ENCODE data around the gene LIPE. TPM values are rescaled to one million over a fixed set of nuclear protein-coding genes. Genes with fewer than 3 reads are reported as not detected.
A peak's percentile ranks its signal among the peaks of the same experiment; 100 is the strongest.

LIPE gene
- total and polyA plus RNA-seq, 3 experiments from 2014 or later = 5.0 to 22.7 (median 22.2) TPM

GRCh38 chr19:42352301-42353259, 74.6 kb downstream of the LIPE start:
- no peak for DNase-seq
- POLR2A ChIA-PET = no interaction called here
- Mint-ChIP-seq H3K4me1 (peaks cover 0 to 3% (median 0%) of the 10 kb centered on the region in 3 donors), H3K4me3 (no peak overlapping the region), H3K27me3 (no peaks in the 10 kb centered on the region), H3K27ac (peak overlapping the region in 1 of 8 donors; percentile 78), H3K9me3 (no peaks in the 10 kb centered on the region), H3K36me3 (peaks cover 0 to 29% (median 7%) of the 10 kb centered on the region in 3 donors)
- Histone ChIP-seq H3K9me3 (ENCODE audit: low read length) (no peaks in the 10 kb centered on the region), H3K4me3 (ENCODE audit: low read length) (no peak overlapping the region), H3K27ac (ENCODE audit: low read depth, low read length) (no peak overlapping the region), H3K27me3 (ENCODE audit: insufficient read depth, low read length, poor library complexity, severe bottlenecking) (no peaks in the 10 kb centered on the region), H3K36me3 (ENCODE audit: insufficient read depth, low read length) (no peaks in the 10 kb centered on the region), H3K4me1 (ENCODE audit: insufficient read depth, low read length) (no peaks in the 10 kb centered on the region)
- CTCF ChIA-PET = no interaction called here

Other genes starting within 250 kb of the LIPE start
- gene DEDD2, start 209.7 kb downstream of the LIPE start, total RNA-seq = 10 to 100 TPM; 30.0 to 32.7 TPM
- 163 TPM for gene DEDD2, start 209.7 kb downstream of the LIPE start, polyA plus RNA-seq
- 10 to 100 TPM; 18.4 to 20.5 TPM for gene ZNF526, start 207.1 kb downstream of the LIPE start, total RNA-seq
- gene ZNF526, start 207.1 kb downstream of the LIPE start, polyA plus RNA-seq = 9.0 TPM
- 10 to 100 TPM; 52.9 to 53.5 TPM for gene GSK3A, start 184.8 kb downstream of the LIPE start, total RNA-seq
- 23.8 TPM for gene GSK3A, start 184.8 kb downstream of the LIPE start, polyA plus RNA-seq
- gene ERF, start 172.3 kb downstream of the LIPE start, total RNA-seq = 10 to 100 TPM; 58.7 to 64.7 TPM
- gene ERF, start 172.3 kb downstream of the LIPE start, polyA plus RNA-seq = 5.1 TPM
- 10 to 100 TPM; 53.9 to 60.4 TPM for gene CIC, start 158.1 kb downstream of the LIPE start, total RNA-seq
- gene CIC, start 158.1 kb downstream of the LIPE start, polyA plus RNA-seq = 2.7 TPM
- gene PRR19, start 125.3 kb downstream of the LIPE start, total RNA-seq = 1 to 10 TPM in 1 of 2 experiments, under 1 TPM in 1; 0.73 to 1.0 TPM
- 0.64 TPM for gene PRR19, start 125.3 kb downstream of the LIPE start, polyA plus RNA-seq
- 10 to 100 TPM; 48.1 to 48.9 TPM for gene PAFAH1B3, start 124.8 kb downstream of the LIPE start, total RNA-seq
- 36.9 TPM for gene PAFAH1B3, start 124.8 kb downstream of the LIPE start, polyA plus RNA-seq
- under 1 TPM in 1 of 2 experiments, not detected in 1; 0.15 TPM for gene TMEM145, start 114.1 kb downstream of the LIPE start, total RNA-seq
- gene TMEM145, start 114.1 kb downstream of the LIPE start, polyA plus RNA-seq = not detected
- 10 to 100 TPM; 10.2 to 10.6 TPM for gene MEGF8, start 101.8 kb downstream of the LIPE start, total RNA-seq
- gene MEGF8, start 101.8 kb downstream of the LIPE start, polyA plus RNA-seq = 0.41 TPM
- not detected for gene CNFN, start 37.1 kb downstream of the LIPE start, total RNA-seq
- not detected for gene CNFN, start 37.1 kb downstream of the LIPE start, polyA plus RNA-seq
- gene CXCL17, start 15.6 kb upstream of the LIPE start, total RNA-seq = not detected
- gene CXCL17, start 15.6 kb upstream of the LIPE start, polyA plus RNA-seq = not detected
- under 1 TPM; 0.46 to 0.78 TPM for gene CEACAM1, start 101.1 kb upstream of the LIPE start, total RNA-seq
- gene CEACAM1, start 101.1 kb upstream of the LIPE start, polyA plus RNA-seq = 0.15 TPM
- not detected for gene CEACAM8, start 167.5 kb upstream of the LIPE start, total RNA-seq
- not detected for gene CEACAM8, start 167.5 kb upstream of the LIPE start, polyA plus RNA-seq